GM18867 (cell line): ENCODE results near the gene SEC22C.

ENCODE experiments used
- ATAC-seq: cut with Tn5 transposase; IDR thresholded peaks from one replicate; pipeline ENCODE4 v1.9.1; 2021; ENCODE audit warnings: mild to moderate bottlenecking, moderate library complexity; ENCODE audit not compliant: unreplicated experiment

The SEC22C gene

DNA sequence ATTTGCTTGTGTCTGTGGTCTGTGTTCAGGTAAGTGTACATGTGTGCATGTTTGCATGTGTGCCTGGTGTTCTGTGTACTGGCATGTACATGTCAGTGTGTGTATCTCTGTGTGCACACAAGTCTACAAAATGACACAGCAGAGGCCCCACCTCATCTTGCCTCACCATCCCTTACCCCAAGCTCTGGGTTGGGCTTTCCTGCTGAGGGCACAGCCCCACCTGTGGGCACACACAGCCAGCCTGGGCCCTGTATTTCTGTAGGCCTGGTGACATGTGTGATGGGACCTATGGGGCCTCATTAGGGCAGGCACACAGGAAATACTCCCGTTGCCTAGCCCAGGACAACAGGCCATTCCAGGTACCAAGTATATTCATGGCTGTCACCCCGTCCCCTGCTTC is 65.8 kb downstream of the SEC22C start:
- no peak for ATAC-seq

DNA sequence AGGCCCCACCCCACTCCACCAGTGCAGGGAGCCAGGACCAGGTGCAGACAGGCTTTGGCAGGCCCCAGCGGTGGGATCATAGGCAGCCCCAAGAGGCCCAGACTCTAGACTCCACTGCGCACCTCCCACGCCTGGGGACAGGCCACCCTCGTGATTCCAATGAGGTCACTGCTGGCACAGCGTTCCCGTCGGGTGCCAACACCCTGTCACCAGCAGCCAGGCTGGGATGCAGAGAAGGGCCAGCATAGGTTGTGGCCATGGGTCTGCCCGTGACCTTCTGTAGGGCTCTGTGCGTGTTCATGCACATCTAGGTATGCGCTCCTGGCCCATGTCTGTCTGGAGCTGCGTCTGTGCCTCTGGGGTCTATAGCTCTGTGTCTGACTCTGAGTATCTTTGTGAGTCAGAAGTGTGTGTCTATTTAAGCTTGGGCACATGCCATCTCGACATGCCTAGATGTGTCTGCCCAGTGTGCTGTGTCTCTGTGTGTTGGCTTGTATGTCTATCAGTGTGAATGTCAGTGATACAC is 66.3 kb downstream of the SEC22C start:
- no peak for ATAC-seq

DNA sequence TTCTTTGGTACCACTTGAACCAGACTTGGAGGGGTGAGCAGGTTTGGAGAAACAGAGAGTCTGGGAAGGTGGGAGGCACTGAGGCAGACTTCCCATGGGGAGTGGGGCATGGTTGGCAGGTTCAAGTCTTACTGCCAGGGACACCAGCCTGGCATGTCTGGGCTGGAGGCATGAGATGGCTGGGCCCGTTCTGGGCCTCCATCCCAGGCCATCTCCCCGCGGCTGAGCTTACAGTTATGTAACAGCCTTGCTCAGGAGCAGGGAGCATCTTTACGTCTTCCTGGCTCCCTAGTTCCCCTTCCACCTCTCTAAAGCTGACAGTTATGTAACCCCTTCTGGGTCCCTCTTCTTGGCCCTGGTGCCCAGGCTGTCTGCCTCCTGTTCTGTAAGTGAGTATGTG is 66.9 kb downstream of the SEC22C start:
- ATAC-seq, result no peak

DNA sequence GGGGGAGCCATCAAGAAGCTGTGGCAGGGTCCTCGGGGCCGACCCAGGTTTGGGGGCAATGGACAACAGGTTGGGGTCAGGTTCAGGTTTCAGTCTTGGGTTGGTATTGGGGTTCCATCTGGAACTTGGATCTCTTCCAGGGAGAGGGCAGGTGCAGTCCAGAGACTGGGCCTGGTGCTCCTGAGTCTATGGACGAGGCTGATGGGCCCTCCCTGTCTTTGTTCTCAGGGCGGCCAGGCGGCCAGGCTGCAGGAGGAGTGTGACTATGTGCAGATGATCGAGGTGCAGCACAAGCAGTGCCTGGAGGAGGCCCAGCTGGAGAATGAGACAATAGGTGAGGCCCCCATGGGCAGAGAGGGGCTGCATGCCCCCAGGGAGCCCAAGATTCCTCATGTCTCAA is 68.2 kb downstream of the SEC22C start:
- ATAC-seq, result no peak

DNA sequence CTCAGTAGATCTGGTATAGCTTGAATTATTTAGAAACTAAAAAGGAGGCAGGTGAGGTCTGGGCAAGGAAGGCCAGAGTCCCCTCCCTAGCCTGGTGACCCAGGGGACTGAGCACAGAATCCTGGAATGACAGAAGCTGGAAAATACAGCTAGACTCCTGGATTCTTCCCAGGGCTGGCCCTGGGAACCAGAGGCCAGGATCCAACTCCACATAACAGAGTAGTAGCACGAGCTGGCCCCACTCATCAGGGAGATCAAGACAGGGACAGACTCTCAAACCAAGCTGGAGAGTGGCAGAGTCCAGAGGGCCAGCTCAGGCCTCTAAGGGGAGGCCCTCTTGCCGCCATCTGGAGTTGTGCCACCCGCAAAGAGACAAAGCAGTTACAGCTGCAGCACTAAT is 68.6 kb downstream of the SEC22C start:
- no peak for ATAC-seq

DNA sequence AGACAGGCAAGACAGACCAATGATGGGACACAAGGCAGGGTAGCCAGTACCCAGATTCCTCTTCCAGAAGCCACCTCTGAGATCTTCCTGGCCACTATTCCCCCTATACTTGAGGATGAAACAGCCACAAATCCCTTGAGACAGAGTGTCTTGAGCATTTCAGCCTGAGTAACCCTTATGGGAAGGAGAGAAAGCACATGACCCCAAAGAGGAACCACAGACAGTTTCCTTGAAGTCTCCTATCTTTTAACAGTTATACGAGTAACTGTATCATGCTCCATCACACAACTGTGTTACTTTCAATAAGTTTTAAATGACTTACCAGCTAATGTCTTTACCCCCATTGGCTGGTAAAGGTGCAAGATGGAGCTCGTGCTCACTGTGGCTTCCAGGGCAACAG is 70.0 kb downstream of the SEC22C start:
- ATAC-seq, result no peak

DNA sequence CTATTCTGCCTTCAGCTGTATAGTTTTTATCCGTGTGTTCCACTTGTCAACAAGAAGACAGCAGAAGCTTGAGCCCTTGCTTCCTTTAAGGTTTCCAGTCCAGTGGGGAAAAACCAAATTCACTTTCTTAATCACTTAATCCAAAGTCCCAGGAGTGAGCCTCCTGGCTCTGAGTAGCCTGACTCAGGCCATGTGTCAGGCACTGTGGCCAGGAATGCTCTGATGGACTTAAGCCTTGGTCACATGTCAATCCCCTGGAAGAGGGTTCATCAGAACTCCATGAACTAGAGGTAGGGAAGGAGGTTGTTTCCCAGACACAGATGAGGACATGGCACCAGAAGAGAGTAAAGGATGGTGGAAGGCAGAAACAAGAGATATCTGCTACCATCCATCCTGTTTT is 70.6 kb downstream of the SEC22C start:
- no peak for ATAC-seq

DNA sequence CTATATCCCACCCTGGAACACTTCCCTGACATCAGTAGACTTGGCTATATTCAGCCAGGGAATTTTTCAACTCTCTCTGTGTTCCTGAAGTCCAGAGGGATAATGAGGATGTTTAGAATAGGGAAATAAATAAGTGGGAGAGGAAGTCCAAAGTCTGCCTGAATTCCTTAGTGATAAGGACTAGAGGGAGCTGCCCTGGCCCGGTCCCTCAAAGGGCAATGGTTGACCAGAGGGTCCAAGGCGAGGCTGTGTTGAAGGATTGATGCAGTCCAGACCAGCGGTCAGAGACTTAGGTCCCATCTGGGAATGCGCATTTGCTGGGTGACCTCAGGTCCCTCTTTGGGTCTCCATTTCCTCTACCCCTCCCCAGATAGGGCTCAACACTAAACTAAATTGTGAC is 71.4 kb downstream of the SEC22C start:
- ATAC-seq, result no peak

DNA sequence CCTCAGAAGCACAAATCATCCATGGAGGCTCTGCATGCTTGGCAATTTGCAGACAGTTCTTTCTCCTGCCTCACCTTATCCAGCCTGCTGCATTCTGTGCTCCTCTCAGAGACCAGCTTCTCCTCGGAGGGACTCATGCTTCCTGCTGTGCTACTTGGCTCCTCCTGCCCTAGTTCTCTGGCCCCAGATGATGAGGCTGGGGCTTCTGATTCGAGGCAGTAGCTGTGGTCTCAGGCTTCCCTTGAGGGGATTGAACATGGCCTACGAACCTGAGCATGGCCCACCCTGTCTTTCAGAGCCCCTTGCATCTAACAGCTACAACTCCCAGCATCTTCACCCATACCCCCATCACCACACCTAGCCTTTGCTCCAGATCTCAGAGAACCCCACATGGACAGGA is 72.7 kb downstream of the SEC22C start:
- ATAC-seq, result no peak

DNA sequence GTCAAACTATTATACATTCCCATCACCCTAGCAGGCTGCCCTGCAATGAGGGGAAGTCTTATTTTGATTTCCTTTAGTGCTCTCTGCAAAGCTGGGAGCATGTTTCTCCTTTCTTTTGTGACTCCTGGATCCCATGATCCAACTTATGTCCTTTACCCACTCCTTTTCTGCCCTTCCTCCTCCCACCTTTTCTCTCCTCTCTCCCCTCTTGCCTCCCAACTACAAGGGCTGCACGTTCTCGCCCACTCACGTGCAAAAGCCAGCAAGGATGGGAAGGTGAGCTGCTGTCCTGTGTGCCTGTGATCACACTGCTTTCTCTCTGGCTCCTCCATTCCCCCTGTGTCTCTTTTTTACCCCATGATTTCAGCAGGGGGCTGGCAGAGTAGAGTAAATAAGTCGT is 73.2 kb downstream of the SEC22C start:
- ATAC-seq, result no peak

DNA sequence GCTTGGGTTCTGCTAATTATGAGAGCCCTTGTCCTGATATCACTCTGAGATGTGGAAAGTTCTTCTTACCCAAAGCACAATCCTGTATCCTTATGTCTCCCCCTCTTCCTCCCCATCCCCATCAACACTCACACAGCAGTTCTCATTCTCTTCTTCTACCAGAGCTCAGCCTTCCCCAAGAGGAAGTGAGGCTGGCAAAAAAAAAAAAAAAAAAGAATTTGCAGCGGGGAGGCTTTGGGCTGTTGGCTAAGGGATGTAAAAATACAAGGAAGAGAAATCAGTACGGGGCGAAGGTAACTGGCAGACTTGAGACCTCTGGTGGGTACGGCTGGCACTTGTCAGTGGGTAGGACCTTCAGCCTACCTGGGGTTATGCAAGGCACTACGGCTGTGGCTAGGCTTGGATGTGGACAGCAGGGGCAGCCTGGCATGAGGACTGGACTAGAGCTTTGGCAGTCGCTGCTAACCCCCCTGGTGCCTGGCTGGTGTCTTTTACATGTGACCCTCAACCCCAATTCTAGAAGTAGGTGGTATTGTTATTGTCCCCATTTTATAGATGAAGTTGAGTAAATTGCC is 73.9 kb downstream of the SEC22C start:
- no peak for ATAC-seq

DNA sequence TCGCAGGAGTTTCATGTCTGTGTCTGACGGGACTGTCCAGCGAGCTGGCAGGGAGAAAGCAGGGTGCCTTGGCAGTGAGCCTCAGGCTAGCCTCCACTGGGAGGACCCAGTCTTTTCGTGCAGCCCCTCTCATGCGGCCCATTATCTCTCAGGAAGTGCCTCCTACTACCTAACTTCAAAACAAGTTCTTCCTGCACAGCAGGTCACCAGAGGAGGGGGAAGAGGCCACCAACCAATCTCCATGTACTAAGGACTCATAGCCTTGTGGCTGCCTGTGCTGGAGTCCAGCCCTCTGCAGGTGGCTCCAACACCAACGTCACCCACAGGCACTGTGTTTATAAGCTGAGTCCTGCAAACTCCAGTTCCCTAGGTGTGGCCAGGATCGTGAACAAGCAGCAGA is 74.5 kb downstream of the SEC22C start:
- ATAC-seq, result no peak

DNA sequence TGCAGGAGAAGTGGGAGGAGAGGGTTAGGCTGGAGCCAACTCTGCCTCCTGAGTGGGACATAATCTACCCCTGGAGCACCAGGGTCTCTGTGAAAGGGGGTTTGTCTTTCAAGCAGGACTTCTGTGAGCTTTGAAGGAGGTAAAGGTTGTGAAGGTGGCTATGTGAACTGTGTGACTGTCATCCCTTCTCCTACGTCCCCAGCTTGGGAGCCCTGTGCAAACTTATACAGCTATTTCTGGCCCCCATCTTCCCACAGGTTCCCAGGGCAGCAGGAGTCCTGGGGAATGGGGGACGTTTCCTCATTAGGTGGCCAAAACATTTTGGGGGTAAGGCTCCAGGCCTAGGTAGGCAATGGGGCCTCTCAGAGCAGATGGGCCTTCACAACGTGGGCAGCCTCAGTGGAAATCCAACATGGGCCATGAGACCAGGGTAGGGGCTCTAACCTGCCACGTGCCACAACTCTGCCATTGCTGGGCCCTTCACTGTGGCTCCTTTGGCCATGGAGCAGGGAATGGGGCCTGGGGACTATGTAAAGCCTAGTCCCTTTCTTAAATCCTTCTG is 75.8 kb downstream of the SEC22C start:
- ATAC-seq, result no peak

DNA sequence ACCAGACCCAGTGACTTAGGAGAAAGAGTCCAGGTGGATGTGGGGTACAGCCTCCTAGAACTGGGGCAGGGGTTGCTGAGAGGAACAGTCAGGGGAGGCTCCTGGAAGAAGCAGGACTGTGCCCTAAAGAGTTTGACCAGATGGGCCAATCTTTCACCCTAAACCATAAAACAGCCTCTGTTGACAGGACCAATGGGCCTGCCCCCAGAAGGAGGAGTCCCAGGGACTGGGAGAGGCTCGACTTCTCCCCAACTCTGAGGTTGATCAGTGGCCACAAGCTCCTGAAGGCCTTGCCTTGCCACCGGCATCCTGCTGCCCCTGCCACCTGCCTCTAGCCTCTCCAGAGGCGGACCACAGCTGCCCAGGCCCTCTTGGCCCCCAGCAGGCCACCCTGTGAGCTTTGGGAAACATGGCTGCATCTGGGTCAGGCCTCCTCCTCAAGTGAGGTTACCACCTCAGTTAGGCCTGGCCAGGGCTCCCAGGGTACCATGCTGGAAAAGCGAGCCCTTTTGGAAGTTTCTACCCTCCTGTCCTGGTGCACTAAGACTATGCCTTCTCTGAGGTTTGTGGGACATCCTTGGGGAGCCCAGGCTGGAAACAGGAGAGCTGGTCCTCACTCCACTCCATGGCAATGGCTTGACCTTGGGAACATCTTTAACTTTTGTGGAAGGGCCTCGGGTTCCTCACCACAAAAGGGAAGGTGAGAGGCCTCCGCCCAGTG is 76.5 kb downstream of the SEC22C start:
- ATAC-seq, result no peak

DNA sequence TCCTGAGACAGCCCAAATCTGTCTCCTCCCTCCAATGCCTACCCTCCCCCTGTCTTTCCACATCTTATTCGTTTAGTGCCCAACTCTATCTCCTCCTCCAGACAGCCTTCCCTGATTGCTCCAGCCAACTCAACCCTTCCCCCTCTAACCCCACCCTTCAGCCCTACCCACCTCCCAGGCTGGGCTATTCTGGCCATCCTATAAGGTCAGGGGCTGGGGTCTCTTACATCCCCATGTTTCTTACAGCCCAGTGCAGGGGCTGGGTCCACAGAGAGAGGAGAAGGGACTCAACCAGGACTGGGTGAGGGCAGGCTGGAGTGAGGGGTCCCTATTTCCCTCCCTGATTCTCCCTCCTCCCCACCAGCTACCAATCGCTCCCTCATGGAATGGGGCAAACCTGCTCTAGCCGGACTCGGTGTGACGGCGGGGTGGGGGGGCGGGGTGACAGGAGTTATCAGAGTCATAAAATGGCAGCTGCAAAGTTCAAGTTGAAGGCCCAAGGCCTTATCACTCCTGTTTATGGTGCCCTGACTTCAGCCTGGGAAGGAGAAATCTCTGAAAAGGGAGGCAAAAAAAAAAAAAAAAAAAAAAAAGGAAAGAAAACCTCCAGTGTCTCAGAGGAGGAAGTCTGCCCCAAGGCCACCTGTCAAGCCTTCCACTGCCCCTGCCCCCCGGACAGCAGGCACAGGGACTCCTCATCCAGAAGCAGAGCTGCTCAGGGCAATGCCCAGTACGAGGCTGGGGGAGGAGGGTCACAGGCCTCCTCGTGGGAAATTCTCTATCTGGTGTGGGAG is 77.2 kb downstream of the SEC22C start:
- no peak for ATAC-seq

DNA sequence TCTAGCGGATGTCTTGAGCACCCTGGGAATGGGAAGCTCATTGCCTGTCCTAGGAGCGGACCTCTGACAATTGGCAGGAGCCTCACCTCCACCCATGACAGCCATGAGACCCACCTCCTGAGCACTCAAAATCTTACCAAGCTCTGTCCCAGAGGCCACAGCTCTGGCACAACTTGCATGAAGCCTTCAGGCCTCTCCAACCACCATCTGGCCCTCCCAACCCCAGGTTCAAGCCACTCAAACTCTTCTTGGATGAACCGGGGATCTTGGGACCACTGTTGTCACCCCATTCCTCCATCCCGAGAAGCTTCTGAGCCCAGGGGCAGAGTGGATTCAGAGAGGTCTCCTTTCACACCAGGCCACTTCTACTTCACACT is 77.8 kb downstream of the SEC22C start:
- ATAC-seq, result no peak

DNA sequence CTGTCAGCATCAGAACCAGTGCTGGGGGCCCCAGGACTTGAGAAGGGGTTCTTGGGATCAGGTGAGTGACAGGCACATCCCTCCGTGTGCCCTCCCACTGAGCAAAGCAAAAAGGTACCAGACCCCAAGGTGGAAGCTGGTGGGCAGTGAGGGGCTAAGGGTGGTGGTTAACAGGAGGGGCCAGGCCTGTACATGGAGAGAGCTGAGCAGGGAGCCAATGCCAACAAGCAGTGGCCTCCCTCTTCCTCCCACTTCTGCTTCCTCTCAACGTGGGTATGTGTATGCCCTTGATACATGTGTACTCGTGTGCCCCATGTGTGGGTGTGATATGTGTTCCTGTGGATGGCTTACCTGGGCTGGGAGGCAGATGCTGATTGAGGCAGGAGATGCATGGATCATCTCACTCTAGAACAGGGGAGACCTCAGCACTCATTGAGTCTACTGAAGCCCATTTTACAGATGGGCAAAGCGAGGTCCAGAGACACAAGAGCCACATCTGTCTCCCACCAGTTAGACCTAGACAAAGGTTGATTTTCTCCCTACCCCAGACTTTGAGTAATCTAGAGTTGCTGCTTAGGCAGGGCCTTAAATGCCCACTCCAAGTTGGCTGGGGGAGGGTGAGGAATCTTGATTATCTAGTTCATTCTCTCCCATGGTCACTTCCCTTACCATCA is 78.4 kb downstream of the SEC22C start:
- ATAC-seq, result no peak

DNA sequence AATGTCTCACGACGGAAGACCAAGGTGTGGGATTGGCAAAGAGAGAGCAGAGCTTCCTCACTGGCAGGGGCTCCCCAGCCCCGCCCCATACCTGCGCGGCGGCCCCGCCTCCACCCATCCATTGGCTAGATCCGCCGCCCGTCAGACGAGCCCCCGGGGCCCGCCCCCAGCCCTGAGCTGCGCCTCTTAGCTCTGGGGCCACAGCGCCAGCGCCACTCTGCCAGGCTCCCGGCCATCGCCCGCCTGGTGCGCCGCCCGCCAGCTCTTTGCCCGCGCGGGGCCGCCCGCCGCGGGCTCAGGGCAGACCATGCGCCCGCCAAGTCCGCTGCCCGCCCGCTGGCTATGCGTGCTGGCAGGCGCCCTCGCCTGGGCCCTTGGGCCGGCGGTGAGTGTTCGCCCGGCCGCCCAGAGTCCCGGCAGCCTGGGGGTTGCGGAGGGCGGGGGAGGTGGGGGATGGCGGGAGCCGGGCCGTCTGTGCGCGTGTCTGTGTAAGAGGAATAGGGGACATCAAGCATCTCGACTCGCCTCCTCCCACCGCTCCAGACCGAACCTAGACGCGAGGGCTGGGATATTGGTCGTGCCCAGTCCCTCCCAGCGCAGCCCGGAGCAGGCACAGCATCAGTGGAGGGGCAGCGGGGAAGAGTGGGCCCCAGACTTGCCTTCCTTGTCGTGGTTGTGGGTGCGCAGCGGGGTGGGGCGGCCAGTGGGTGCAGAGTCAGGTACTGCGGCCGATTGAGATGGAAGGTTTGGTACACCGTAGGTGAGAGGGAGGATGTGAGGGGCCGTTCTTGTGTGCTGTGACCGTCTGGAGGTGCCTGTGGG is 79.1 kb downstream of the SEC22C start, which contains the start of gene VIPR1:
Gene VIPR1, plus strand, starts transcription at position 215 of the 822 bp plus-strand sequence. Its CDS starts 93 bp downstream, at position 308.
- peak; percentile 97 for ATAC-seq

DNA sequence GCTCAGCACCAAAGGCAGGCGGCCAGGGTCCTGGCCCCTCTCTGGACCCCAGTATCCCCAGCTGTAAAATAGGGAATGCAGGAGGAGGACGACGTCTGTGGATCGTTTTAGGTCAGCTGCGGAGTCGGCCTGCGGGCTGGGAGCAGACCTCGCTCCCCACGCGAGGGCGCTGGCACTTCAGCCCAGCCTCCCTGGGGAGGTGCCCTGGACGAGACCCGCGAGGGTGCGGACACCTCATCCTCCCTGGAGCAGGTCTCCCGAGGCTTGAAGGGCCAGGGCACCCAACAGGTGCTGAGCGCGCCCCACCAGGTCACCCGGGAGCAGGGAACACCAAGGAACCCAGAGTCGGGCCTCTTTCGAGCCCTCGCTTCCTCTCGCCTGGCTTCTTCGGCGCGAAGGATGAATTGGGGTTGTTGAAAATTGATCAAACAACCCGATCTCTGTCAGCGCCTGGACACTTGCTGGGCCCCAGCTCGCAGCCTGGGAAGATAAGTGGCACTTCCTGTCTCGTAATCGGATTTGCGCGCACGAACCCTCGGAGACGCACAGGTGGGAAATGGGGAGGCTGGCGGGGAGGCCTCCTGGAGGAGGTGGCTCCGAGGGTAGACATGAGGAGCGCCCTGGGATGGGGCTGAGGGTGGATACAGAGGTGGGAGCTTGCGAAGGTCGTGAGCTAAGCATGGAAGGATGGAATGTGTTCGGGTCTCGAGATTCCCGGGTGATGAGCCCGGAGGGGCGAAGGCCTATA is 79.9 kb downstream of the SEC22C start:
- ATAC-seq, result peak; percentile 35

DNA sequence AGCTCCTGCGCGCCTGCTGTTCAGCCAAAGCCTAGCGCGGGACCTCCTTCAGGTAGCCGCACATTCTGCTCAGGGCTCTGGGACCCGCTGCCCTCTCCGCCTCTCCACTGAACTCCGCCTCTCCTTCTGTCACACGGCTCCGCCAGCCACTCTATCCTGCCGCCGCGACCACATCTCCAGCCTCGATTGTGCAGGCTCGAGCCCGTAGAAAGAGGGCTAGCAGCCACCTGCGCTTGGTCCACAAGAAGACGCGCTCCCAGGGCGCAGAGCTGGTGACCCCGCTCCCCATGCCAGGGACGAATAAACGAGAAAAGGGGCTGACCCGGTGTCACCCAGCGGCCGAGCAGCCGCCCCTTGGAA is 80.5 kb downstream of the SEC22C start:
- no peak for ATAC-seq
